ENCODE data around the gene PLCXD1.

DNA sequence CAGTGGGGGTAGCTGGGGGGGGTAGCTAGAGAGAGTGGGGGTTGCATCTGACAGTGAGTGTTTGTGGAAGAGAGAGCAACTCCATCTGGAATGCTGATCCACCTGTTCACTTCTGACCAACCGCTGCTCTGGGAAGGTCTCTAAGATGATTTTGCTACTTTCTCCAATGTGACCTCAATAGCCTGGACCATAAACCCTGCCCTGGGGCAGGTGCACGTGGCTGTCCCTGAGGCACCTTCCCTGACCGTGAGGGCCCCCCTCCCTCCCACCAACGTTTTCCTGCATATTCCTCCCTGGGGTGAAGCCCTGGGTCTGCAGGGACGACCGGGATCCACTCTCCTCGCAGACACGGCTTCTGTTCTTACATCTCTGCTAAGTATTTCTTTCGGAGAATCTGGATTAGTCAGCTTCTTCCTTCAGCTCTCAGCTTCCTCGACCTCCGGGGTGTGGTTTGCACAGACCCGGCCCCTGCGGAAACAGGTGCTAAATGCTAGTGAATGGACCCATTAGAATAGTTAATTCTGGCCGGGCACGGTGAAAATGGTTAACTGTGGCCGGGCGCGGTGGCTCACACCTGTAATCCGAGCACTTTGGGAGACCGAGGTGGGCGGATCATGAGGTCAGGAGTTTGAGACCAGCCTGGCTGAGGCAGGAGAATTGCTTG lies 21.4 kb upstream of the PLCXD1 start:
- TF ChIP-seq, protein P1, sequence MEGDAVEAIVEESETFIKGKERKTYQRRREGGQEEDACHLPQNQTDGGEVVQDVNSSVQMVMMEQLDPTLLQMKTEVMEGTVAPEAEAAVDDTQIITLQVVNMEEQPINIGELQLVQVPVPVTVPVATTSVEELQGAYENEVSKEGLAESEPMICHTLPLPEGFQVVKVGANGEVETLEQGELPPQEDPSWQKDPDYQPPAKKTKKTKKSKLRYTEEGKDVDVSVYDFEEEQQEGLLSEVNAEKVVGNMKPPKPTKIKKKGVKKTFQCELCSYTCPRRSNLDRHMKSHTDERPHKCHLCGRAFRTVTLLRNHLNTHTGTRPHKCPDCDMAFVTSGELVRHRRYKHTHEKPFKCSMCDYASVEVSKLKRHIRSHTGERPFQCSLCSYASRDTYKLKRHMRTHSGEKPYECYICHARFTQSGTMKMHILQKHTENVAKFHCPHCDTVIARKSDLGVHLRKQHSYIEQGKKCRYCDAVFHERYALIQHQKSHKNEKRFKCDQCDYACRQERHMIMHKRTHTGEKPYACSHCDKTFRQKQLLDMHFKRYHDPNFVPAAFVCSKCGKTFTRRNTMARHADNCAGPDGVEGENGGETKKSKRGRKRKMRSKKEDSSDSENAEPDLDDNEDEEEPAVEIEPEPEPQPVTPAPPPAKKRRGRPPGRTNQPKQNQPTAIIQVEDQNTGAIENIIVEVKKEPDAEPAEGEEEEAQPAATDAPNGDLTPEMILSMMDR (IDR thresholded peaks at IDR 0.05 in 8 of 11, conservative IDR thresholded peaks at IDR 0.05 in 3 of 11) = no peak
- no peak for TF ChIP-seq POLR2A (IDR thresholded peaks at IDR 0.05)

All from spleen (tissue), 7 donors.